GM18873 (cell line): ENCODE data around the gene PRKAR1B.

Experiments
- ATAC-seq: cut with Tn5 transposase; IDR thresholded peaks from one replicate; pipeline ENCODE4 v1.9.1; 2021; ENCODE audit warnings: mild to moderate bottlenecking, moderate library complexity, moderate number of reproducible peaks; ENCODE audit not compliant: unreplicated experiment, low FRiP score

PRKAR1B gene

DNA sequence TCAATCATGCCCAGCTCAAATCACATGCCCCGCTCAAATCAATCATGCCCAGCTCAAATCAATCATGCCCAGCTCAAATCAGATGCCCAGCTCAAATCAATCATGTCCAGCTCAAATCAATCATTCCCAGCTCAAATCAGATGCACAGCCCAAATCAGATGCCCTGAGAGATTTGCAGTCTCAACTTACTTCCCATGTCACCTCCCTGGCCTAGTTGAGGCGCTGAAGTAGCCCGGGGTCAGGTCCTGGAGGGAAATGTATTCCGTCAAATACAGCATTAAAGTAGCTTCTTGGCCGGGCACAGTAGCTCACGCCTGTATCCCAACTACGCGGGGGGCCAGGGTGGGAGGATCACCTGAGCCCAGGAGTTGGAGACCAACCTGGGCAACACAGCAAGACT is 15.7 kb upstream of the PRKAR1B start:
- no peak for ATAC-seq

DNA sequence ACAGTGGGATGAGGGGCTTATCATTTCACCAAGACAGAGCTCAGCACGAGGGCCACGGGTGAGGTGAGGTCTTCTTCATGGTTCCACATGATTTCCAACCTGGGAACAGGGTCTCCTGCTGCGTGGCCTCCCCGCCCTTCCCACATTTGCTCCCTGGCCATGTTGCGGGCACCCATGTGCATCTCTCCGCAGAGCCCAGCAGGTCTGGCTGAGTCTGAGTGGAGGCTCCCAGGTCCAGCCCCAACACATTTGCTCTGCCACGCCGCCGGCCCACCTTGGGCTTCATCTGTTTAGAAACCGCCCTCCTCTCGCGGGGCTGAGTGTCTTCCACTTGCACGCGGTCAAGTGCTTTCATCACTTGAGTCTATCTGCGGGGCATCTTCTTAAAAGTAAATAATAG is 14.8 kb upstream of the PRKAR1B start:
- ATAC-seq, result no peak

DNA sequence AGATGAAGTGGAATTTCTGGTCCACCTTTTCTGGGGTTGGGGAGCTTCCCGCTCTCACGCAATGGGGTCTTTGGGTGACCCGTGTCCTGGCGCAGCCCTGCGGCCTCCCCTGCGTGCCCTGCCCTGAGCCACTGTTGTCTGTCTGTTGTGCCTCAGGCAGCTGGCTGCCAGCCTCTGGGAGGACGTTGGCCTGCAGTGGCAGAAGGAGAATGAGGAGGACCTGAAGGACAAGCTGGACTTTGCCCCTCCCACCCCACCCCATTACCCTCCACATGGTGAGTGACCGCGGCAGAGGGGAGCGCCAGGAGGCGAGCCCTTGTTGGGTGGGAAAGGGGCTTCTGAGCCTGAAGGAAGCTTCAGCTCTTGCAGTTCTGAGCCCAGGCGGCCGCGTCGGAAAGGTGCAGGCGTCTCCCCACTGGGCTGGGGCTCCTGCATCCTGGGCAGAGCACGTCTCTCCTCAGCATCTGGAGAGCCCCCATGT is 14.2 kb upstream of the PRKAR1B start:
- no peak for ATAC-seq

DNA sequence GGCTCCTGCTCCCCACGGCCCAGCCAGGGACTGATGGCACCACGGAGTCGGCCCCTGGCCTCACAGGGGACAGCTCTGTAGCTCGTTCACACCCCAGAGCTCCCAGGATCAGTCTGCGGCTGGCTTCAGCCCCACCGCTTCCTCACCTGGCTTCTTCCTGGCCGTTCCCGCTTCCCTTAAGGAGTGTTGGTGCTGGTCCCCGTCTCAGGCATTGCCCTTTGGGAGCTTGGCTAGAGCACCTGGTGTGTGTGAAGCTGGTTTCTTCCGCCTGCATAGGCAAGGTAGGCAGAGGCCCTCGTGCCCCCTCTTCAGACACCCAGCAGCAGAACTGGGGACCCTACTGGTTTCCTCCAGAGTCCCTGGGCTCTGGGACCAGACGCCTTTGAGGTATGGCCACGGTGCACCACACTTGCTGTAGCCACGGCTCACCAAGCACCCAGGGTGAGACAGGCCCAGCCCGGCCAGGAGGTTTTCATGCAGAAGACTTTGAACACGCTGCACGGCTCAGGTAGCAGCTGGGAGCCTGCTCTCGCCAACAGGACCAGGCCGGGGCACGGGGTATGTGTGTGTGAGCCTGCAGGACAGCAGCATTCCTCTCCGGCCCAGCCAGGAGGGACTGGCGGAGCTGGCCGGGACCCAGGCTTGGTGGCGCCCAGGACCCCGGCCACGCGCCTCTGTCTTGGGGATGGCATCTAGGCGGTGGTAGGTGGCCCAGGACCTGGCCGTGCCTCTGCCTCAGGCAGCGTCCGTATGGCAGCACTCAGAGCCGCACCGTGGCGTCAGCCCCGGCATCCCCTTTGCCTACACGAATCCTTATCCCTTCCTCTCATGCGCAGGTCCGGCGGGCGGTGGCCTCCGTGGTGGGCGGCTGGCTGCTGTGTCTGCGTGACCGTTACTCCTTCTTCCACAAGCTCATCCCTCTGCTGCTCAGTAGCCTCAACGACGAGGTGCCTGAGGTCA is 13.2 kb upstream of the PRKAR1B start:
- no peak for ATAC-seq

DNA sequence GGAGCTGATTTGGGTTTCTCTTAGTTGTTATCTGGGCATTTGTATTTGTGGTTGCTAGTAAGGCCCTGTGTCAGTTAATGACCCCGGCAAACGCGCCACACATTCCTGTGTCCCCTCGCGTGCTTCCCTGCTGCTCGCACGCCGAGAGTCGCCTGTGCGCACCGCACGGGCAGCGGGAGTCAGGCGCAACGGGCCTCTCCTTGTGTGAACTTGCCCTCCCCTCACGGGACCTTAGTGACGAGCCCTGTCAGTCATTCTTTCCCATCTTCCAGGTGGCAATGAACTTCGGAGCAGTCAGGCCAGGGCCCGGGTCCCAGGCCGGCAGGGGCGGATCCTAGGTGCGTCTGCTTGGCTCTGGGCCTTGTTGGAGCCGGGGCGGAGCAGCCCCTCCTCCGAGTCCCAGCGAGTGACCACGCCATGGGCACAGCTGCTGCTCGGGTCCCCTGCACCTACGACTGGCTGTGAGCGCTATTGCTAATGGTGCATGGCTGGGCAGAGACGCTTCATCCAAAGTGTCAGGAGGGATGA is 12.4 kb upstream of the PRKAR1B start:
- no peak for ATAC-seq

DNA sequence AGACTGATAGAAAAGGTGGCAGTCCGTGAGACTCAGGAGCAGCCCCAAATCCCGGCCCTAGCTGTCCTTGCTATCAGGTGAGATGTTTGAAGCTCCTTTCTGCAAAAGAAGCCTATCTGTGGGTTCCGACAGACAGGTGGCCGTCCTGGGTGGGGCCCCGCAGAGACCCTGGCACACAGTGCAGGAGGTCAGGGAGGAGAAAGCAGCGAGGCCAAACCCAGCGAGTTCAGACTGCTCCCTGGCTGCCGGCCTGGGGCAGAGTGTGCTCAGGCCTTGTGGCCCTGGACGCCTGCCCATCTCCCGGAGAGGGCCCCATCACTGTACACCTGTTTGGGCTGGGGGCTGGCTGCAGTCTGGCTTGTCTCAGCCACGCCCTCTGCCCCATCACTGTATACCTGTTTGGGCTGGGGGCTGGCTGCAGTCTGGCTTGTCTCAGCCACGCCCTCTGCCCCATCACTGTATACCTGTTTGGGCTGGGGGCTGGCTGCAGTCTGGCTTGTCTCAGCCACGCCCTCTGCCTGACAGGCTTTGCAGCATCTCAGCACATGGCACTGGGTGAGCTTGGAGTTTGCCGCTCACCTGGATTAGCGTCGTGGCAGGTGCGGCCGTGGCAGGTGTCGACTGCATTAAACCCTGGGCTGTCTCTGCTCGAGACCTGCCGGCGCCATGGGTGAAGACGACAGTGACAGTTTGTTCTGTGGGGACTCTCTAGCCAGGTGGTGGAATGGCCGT is 11.8 kb upstream of the PRKAR1B start:
- no peak for ATAC-seq

DNA sequence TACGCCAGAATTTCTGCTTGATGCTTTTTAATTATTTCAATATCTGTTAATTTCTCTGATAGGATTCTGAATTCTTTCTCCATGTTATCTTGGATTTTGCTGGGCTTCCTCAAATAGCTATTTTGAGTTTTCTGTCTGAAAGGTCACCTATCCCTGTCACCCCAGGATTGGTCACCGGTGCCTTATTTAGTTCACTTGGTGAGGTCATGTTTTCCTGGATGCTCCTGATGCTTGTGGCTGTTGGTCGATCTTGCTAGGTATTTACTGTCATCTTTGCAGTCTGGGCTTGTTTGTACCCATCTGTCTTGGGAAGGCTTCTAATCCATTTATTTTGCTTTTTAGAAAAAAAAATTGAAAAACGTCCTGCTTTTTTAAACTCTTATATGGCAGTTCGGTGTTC is 11.2 kb upstream of the PRKAR1B start:
- no peak for ATAC-seq

DNA sequence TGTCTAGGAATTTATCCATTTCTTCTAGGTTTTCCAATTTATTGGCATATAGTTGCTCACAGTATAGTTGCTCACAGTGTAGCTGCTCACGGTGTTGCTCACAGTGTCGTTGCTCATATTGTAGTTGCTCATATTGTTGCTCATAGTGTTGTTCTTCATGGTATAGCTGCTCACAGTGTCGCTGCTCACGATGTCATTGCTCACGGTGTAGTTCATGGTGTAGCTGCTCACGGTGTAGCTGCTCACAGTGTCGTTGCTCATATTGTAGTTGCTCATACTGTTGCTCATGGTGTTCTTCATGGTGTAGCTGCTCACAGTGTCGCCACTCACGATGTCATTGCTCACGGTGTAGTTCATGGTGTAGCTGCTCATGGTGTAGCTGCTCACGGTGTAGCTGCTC is 7.7 kb upstream of the PRKAR1B start:
- ATAC-seq, result no peak

DNA sequence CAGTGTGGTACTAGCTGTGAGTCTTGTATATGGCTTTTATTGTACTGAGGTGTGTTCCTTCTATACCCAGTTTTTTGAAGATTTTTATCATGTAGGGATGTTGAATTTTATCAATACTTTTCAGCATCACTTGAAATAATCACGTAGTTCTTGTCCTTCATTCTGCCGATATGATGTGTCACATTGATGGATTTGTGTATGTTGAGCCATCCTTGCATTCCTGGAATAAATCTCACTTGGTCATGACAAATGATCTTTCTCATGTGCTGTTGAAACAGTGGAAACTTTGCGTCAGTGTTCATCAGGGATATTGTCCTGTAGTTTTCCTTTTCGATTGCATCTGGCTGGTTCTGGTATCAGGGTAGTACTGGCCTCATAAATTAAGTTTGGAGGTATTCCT is 7.1 kb upstream of the PRKAR1B start:
- ATAC-seq, result no peak

DNA sequence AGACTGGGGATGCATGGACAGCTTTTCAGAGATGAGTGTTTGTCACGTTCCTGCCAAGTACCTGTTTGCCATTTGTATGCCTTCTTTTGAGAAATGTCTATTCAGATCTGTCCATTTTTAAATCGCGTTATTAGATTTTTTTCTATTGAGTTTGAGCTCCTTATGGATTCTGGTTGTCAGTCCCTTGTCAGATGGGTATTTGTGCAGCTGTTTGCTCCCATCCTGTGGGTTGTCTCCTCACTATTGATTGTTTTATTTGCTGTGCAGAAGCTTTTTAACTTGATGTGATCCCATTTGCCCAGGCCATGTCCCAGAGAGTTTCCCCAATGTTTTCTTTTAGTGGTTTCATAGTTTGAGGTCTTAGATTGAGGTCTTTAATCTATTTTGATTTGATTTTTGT is 5.5 kb upstream of the PRKAR1B start:
- ATAC-seq, result no peak

DNA sequence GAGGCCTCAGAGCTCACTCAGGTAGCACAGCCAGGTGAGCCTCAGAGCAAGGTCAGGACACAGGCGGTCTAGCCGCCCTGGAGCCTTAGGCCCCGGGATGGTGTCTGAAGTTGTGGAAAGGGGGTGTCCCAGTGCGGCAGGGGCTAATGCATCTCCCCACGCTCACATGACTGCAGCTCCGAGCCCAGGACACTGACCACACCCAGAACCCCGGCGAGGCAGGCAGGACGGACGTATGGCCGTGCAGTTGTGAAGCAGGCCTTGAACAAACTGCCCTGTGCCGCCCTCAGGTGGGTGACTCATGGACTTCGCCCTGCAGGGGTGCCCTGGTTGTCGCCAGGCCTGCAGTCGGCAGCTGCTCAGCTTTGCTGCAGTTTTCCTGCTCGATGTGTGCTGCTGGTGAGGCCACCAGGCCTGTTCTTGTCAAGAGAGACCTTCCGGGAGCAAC is 5.0 kb upstream of the PRKAR1B start:
- ATAC-seq, result no peak

DNA sequence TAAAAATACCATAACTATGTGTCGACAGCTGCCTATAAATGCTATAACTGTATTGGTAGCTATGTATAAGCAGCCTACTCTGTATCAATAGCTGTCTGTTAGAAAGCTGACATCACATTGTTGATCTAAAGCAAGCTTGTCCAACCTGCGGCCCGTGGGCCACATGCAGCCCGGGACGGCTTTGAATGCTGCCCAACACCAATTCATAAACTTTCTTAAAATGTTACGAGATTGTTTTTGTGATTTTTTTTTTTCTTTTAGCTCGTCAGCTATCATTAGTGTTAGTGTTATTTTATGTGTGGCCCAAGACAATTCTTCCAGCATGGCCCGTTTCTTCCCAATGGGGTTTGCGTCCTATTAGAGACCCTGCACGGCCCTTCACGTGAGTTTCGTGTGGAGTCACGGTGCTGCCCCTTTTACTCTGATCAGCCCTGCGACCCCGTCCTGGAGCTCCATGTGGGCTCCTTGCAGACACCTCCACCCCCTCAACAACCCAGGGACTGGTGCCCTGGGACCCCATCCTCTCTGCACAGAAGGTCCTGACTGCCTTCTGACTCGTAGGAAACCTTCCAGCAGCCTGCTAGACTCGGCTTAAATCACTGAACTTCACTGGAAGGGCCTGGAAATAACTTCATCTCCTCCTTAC is 4.5 kb upstream of the PRKAR1B start:
- no peak for ATAC-seq

DNA sequence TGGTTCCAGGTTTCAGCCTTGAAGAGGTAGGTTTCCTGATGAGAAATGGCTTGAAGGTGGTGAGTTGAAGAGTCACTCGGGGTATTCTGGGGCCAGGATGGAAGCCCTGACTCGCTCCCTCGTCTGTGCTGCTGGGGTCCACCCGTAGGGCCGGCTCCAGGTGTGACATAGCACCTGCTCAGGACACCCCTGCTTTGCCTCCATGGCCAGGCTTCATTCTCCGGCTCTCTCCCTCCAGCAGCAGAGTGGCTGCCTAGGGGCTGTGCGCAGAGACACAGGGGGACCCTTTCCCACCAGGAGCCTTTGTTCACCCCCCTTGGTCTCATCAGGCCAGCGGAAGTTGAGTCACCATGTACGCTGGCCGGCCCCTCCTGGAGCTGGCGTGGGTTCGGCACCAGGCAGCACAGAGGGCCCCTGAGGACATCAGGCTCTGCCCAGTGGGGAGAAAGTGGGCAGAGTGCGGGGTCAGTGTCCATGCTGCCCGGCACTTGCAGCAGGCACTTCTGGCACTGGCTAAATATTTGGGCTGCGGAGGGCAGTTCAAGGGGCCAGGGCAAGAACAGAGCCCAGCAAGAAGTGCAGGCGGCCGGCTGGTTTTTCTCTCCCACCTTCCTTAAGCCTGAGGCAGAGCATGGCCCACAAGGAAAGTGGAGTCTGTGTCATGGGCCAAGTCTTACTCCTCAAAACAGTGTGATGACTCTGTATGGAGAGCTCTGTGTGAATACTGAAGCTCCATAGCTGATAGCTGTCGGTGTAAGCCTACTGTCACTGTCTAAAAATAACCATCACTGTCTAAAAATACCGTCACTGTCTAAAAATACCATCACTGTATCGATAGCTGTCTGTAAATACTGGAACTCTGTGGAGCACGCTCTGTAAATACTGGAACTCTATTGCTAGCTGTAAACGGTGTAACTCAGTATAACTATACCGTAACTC is 3.7 kb upstream of the PRKAR1B start:
- ATAC-seq, result no peak

DNA sequence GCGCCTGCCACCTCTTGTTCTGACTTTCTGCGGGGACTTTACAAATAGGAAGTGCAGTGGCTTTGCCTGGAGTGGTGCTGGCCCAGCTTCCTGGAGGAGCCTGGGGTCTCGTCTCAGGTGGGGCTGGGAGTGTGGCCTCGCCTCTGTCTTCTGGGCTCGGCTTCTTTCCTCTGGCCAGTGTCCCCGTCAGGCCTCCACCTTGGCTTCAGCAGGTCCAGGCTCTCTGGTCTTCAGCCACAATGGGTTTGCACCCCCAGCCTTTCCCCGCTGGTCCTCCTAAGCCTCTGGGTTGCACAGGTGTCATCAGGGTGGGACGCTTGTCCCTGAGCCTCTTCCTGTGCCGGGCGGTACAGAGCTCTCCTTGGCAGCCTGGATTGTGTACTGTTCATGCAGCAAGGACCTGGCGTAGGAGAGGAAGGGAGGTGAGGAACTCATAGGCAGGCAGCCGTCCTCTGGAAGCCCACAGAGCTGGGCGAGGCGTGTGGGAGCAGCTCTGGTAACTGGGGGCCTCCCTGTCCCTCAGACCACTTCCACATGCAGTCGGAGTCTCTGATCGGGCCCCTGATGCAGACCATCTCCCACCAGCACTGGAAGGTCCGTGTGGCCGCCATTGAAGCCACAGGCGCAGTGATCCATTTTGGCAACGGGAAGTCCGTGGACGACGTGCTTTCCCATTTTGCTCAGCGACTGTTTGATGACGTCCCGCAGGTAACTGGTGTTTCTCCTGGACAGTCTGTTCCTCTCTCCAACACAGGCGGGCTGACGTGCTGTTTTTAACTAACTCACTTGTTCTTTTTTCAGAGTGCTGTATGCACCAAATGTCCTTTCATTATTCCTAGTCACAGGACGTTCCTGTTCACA is 2.3 kb upstream of the PRKAR1B start:
- no peak for ATAC-seq

DNA sequence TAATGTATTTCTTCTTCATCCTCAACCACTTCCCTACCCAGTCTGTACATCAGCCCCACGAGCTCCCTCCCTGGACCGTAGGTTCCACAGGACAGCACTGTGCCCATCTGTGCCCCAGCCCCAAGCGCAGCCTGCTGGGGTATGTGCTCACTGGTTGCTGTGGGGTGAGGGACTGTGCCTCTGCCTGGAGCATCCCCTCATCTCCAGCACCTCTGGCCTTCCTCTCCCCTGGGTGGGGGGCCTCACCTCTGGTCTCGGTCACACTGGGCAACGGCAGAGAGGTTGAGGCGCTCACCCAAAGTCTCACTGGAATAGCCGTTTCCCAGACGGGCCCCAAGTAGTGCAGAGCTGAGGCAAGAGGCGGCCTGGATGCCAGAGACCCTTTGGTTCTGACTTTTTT is 1.5 kb upstream of the PRKAR1B start:
- no peak for ATAC-seq

DNA sequence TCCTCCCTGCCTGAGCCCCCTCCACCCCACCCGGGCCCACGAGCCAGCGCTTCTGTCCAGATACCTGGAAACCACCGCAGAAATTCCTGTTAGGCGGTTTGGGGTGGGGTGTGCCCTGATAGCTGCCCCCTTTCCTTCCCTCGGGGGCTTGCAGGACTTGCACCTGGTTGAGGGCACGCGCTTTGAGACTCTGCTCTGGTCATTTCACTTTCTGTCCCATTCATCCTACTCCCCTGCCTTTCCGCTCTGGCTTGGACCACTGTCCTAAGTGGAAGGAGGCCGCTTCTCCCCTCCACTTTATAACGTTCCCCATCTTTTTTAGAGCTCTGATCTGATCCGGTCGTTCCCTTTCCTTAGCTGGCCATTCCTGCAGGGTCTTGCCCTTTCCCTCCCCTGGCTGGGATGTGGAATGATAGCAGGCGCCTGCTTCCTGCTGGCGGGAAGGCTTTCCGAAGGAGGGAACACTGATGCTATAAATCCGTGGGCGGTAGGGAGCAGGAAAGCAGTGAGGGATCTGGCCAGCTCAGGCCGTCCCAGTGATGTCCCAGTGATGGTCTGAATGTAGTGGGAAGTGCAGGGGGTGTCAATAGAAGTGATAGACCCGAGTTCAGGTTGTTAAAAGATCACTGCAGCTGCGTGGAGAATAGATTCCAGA is 852 bp upstream of the PRKAR1B start:
- no peak for ATAC-seq

DNA sequence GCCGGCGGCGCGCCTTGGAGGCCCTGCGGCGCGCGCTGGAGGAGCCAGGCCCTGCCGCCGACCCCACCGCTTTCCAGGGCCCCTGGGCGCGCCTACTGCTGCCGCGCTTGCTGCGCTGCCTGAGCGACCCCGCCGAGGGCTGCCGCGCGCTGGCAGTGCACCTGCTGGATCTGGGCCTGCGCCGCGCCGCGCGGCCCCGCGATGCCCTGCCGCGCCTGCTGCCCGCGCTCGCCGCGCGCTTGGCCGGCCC is 302 bp downstream of the PRKAR1B start:
- peak; percentile 15 for ATAC-seq

DNA sequence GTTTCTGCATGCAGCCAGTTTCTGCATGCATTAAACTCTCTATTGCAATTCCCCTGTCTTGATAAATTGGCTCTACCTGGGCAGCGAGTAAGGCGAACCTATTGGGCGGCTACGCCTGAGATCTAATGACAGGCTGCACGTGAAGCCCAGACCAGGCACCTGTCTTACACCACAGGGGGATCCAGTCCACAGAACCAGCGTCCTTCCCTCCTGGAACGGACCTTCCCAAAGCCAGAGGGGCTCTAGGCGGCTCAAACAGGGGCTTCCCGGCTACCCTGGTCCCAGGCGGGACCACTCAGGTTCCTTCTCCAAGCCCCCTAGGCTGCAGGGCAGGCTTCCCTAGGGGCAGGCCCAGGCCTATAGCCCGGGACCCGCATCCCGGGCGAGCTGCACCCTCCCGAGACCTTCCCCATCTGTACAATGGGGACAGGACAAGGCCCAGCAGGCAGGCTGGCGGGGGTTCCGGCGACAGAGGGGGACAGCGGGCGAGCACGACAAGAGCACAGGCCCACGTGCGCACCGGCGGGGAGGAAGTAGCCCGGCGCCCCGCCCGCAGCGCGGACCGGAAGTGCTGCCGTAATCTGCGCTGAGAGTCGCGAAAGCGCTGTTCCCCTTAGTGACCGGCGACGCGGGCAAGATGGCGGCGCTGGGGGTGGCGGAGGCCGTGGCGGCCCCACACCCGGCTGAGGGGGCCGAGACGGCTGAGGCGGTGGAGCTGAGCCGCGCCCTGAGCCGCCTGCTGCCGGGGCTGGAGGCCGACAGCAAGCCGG is 812 bp downstream of the PRKAR1B start, which contains the start of gene DNAAF5:
DNAAF5 (plus strand) TSS at position 616 of the 770 bp plus-strand sequence; CDS start at position 638, 22 bp downstream.
- ATAC-seq, result peak; percentile 80
